Neural cell (in vitro differentiated cells): ENCODE data around the gene HYLS1.

Experiments
- CTCF ChIP-seq: fragments of 450-650 bp; IDR thresholded peaks from 2 replicates; pipeline ENCODE4 v1.5.1; 2014; ENCODE audit warnings: antibody characterized with exemption, mild to moderate bottlenecking, moderate library complexity; ENCODE audit not compliant: poor library complexity, severe bottlenecking
- EZH2 ChIP-seq: fragments of 200-600, 300-800 bp; shearing (Covaris generic), sonication (generic); IDR thresholded peaks from 2 replicates; pipeline ENCODE4 v1.6.1; 2014; ENCODE audit warnings: antibody characterized with exemption, low read length, borderline replicate concordance, mild to moderate bottlenecking; ENCODE audit not compliant: insufficient read depth, poor library complexity, severe bottlenecking
- TAF1 ChIP-seq: IDR thresholded peaks from 2 replicates; pipeline ENCODE4 v1.6.1; 2012; ENCODE audit warnings: low read depth

GRCh38 chr11:125938418-125938817 is 51.0 kb downstream of the HYLS1 start:
- TF ChIP-seq TAF1 (no peak), CTCF (no peak), EZH2 (no peak)
